Panc1 (cell line): Measurements from ENCODE around the gene AP5S1. TPM values are rescaled to one million over a fixed set of nuclear protein-coding genes. Genes with fewer than 3 reads are reported as not detected.
A peak's percentile ranks its signal among the peaks of the same experiment; 100 is the strongest.

ENCODE experiments used
- ATAC-seq: fragments of 200-7000 bp; cut with Tn5 transposase; 2 replicates; pipeline ENCODE4 v1.9.1; 2020; ENCODE audit warnings: mild to moderate bottlenecking, moderate library complexity
- BruUV-seq: library from RNA; stranded (reverse); fragments of 400-500 nt; replicated peaks from 2 replicates; lab custom pipeline; 2021; lab: Mats Ljungman, UMichigan
- CTCF ChIA-PET: fragments of 300-600 bp; sonication (Branson Sonifier 250); formaldehyde crosslinking; loops from one replicate; lab custom pipeline; 2022; ENCODE audit warnings: antibody characterized with exemption; lab: Charles Lee
- POLR2A ChIA-PET: fragments of 300-600 bp; sonication (Branson Sonifier 250); formaldehyde crosslinking; loops from one replicate; lab custom pipeline; 2022; ENCODE audit warnings: antibody characterized with exemption; lab: Charles Lee
- DNase-seq: peaks from one replicate; pipeline ENCODE4 v3.0.0-alpha.2; 2010; ENCODE audit warnings: low read depth, low spot score
- H3K27ac ChIP-seq: 2 replicates; pipeline ENCODE4 v1.5.1; 2011; ENCODE audit warnings: mild to moderate bottlenecking, low read length, inconsistent platforms
- H3K27me3 ChIP-seq: fragments of 200-500 bp; sonication (Bioruptor generic); 2 replicates; pipeline ENCODE4 v1.6.0; 2014; ENCODE audit warnings: low read length, inconsistent platforms; ENCODE audit not compliant: control insufficient read depth, insufficient read depth
- H3K36me3 ChIP-seq: fragments of 200-500 bp; sonication (Bioruptor generic); 2 replicates; pipeline ENCODE4 v1.5.1; 2014; ENCODE audit warnings: inconsistent platforms, mild to moderate bottlenecking, low read length, moderate library complexity; ENCODE audit not compliant: control insufficient read depth, insufficient read depth
- H3K4me1 ChIP-seq: 2 replicates; pipeline ENCODE4 v1.5.1; 2011; ENCODE audit warnings: inconsistent platforms, mild to moderate bottlenecking, low read length, moderate library complexity; ENCODE audit not compliant: control insufficient read depth, insufficient read depth
- H3K4me3 ChIP-seq, 2 experiments: 2 replicates each; pipeline ENCODE4 v1.5.1; 2011 to 2012; ENCODE audit warnings: low read depth in 2 of 2, low read length in 2 of 2, mild to moderate bottlenecking in 2 of 2, inconsistent platforms in 1 of 2, moderate library complexity in 1 of 2
- H3K9me3 ChIP-seq: fragments of 200-500 bp; sonication (Bioruptor generic); 2 replicates; pipeline ENCODE4 v1.5.1; 2014; ENCODE audit warnings: low read depth, mild to moderate bottlenecking, inconsistent platforms, low read length, moderate library complexity; ENCODE audit not compliant: control insufficient read depth, insufficient read depth
- CTCF ChIP-seq: fragments of 450-650 bp; IDR thresholded peaks from 2 replicates; pipeline ENCODE4 v1.5.1; 2017; ENCODE audit warnings: mild to moderate bottlenecking
- POLR2AphosphoS5 ChIP-seq: IDR thresholded peaks from 2 replicates; pipeline ENCODE4 v1.6.1; 2012; ENCODE audit warnings: mild to moderate bottlenecking, low read depth, low read length, moderate library complexity
- REST ChIP-seq, 2 experiments: IDR thresholded peaks; 2 replicates each; pipeline ENCODE4 v1.6.1; 2011 to 2012; ENCODE audit warnings: low read depth in 2 of 2, control low read depth in 1 of 2, low read length in 1 of 2, mild to moderate bottlenecking in 1 of 2, moderate library complexity in 1 of 2; ENCODE audit not compliant: insufficient read depth in 1 of 2
- SIN3A ChIP-seq: IDR thresholded peaks from 2 replicates; pipeline ENCODE4 v1.6.1; 2012; ENCODE audit warnings: low read depth, mild to moderate bottlenecking, low read length, moderate library complexity, borderline replicate concordance; ENCODE audit not compliant: insufficient read depth
- TCF7L2 ChIP-seq: IDR thresholded peaks from 2 replicates; pipeline ENCODE4 v1.6.1; 2011; ENCODE audit warnings: mild to moderate bottlenecking, low read depth, low read length, inconsistent platforms
- in situ Hi-C: cut with HindIII; loops from 2 replicates; pipeline ENCODE4 v1.10.0; 2016; ENCODE audit warnings: low sequenced_read_pairs, low pct_unique_long_range_greater_than_20kb
- intact Hi-C: fragments of 100-400 bp; cut with micrococcal nuclease; formaldehyde crosslinking; loops from one replicate; pipeline ENCODE4 v1.10.0; 2022; ENCODE audit not compliant: unreplicated experiment
- total RNA-seq: library from RNA; stranded (reverse); gene quantifications from one replicate; pipeline ENCODE4 v1.2.1, GENCODE V29; 2021; ENCODE audit not compliant: unreplicated experiment

AP5S1 gene
- total RNA-seq, 1 experiment from 2014 or later = 23.1 TPM

- Histone ChIP-seq H3K27me3 (no peaks in the 10 kb centered on the region), H3K4me3 (peak overlapping the region; percentile 65 to 75), H3K27ac (peak overlapping the region; percentile 87), H3K4me1 (peaks cover 21% of the 10 kb centered on the region), H3K36me3 (no peaks in the 10 kb centered on the region), H3K9me3 (no peaks in the 10 kb centered on the region)
- ChIA-PET CTCF (interaction anchor here (0.6 to 3.4 kb wide), 3 partner anchors 33 to 765 kb away, joined by 9 to 22 read pairs (median 9); no protein-coding TSS in a partner anchor), POLR2A (interaction anchor here (0.6 kb wide), 1 partner anchor 34 kb away, joined by 11 read pairs; no protein-coding TSS in a partner anchor)
- BruUV-seq = no TSS peak
- intact Hi-C loops (no loop called here), in situ Hi-C loops (no loop called here)
- ATAC-seq (0 out of 2 replicates have a peak, but pooled peaks have one; percentile 4), DNase-seq (no peak)
- TF ChIP-seq TCF7L2 (no peak), SIN3A (no peak), POLR2AphosphoS5 (no peak), CTCF (no peak), REST (IDR thresholded peaks at IDR 0.05; ENCODE audit: insufficient read depth in 1 of 2, low read depth in 2 of 2, low read length in 1 of 2) (no peak)
Observed at GRCh38 chr20:3785240-3786125, 34.9 kb upstream of the AP5S1 start.

- CTCF ChIA-PET = interaction anchor here (3.4 kb wide), 1 partner anchor 32 kb away, joined by 22 read pairs; no protein-coding TSS in a partner anchor
- intact Hi-C loops = no loop called here
- TF ChIP-seq POLR2AphosphoS5 = no peak
- TF ChIP-seq REST (IDR thresholded peaks at IDR 0.05; ENCODE audit: insufficient read depth in 1 of 2, low read depth in 2 of 2, low read length in 1 of 2) = no peak
- TF ChIP-seq CTCF = no peak
- no peak for TF ChIP-seq TCF7L2
- no peak for TF ChIP-seq SIN3A
- POLR2A ChIA-PET = no interaction called here
- ATAC-seq (peak; percentile 44), DNase-seq (no peak)
- BruUV-seq = TSS peak; percentile 65
- Histone ChIP-seq H3K4me1 (peaks cover 21% of the 10 kb centered on the region), H3K9me3 (no peaks in the 10 kb centered on the region), H3K27ac (peak overlapping the region; percentile 87), H3K27me3 (no peaks in the 10 kb centered on the region), H3K4me3 (peak overlapping the region; percentile 65 to 75), H3K36me3 (no peaks in the 10 kb centered on the region)
- in situ Hi-C loops = no loop called here
Observed at GRCh38 chr20:3786126-3786484, 34.2 kb upstream of the AP5S1 start.
